C4-2B (cell line): ENCODE results near the gene DUXB.

Experiments
- H3K27ac ChIP-seq: fragments of 450-650 bp; 2 replicates; pipeline ENCODE4 v1.5.1; 2017
- ZFX ChIP-seq: fragments of 450-650 bp; IDR thresholded peaks from 2 replicates; pipeline ENCODE4 v1.6.1; 2017
- TF ChIP-seq, protein P1 (sequence below): fragments of 450-650 bp; conservative IDR thresholded peaks from 2 replicates; pipeline ENCODE4 v1.5.1; 2017; ENCODE audit warnings: mild to moderate bottlenecking

Gene DUXB

DNA sequence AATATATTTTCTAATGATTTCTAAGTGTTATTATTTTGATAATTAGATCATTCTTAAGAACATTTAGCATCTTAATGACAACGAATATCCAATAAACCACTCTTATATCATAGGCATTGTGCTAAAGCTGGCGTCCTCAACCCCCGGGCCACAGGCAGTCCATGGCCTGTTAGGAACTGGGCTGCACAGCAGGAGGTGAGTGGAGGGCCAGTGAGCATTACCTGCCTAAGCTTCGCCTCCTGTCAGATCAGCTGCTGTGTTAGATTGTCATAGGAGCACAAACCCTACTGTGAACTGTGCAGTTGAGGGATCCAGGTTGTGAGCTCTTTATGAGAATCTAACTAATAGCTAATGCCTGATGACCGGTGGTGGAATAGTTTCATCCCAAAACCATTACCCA lies 3.7 kb downstream of the DUXB start:
- no peak overlapping the region for H3K27ac ChIP-seq
- TF ChIP-seq ZFX, result no peak
- TF ChIP-seq, protein P1, sequence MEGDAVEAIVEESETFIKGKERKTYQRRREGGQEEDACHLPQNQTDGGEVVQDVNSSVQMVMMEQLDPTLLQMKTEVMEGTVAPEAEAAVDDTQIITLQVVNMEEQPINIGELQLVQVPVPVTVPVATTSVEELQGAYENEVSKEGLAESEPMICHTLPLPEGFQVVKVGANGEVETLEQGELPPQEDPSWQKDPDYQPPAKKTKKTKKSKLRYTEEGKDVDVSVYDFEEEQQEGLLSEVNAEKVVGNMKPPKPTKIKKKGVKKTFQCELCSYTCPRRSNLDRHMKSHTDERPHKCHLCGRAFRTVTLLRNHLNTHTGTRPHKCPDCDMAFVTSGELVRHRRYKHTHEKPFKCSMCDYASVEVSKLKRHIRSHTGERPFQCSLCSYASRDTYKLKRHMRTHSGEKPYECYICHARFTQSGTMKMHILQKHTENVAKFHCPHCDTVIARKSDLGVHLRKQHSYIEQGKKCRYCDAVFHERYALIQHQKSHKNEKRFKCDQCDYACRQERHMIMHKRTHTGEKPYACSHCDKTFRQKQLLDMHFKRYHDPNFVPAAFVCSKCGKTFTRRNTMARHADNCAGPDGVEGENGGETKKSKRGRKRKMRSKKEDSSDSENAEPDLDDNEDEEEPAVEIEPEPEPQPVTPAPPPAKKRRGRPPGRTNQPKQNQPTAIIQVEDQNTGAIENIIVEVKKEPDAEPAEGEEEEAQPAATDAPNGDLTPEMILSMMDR, result no peak

GRCh38 chr16:75695708-75696107 lies 5.6 kb downstream of the DUXB start:
- no peak overlapping the region for H3K27ac ChIP-seq
- TF ChIP-seq, protein P1, result peak; percentile 43
- no peak for TF ChIP-seq ZFX

- H3K27ac ChIP-seq, result no peak overlapping the region
- TF ChIP-seq, protein P1, result no peak
- no peak for TF ChIP-seq ZFX
Measured at GRCh38 chr16:75687361-75687760, 13.9 kb downstream of the DUXB start.

GRCh38 chr16:75682308-75682707 lies 19.0 kb downstream of the DUXB start:
- H3K27ac ChIP-seq, result no peak overlapping the region
- no peak for TF ChIP-seq ZFX
- TF ChIP-seq, protein P1, result no peak

GRCh38 chr16:75679366-75679765 lies 21.9 kb downstream of the DUXB start:
- H3K27ac ChIP-seq, result no peak overlapping the region
- TF ChIP-seq, protein P1, result no peak
- no peak for TF ChIP-seq ZFX

- TF ChIP-seq, protein P1, result no peak
- no peak for TF ChIP-seq ZFX
Measured at GRCh38 chr16:75676909-75677308, 24.4 kb downstream of the DUXB start, which contains the start of gene CPHXL2. Gene CPHXL2, minus strand, starts transcription at chr16:75677009. Its CDS starts 10 bp downstream, at chr16:75676999.

GRCh38 chr16:75667503-75667902 lies 33.8 kb downstream of the DUXB start:
- H3K27ac ChIP-seq, result no peak overlapping the region
- TF ChIP-seq, protein P1, result no peak
- TF ChIP-seq ZFX, result no peak

More at GRCh38 chr16:75676909-75677308, 24.4 kb downstream of the DUXB start, which contains the start of gene CPHXL2:
- no peak within 1 kb of the TSS for H3K27ac ChIP-seq
